CD14-positive monocyte (primary cell): ENCODE results near the gene SPTBN5. TPM values are rescaled to one million over a fixed set of nuclear protein-coding genes. Genes with fewer than 3 reads are reported as not detected.
"Not testable (repeated sequence)": the region's sequence is repeated elsewhere in the genome, so short reads cannot be mapped to it uniquely, and the experiment has no call there.

Experiments
- DNase-seq, 3 donors: peaks; one replicate each; pipeline ENCODE4 v3.0.0-alpha.2; 2011 to 2022
- H2AFZ ChIP-seq: 2 replicates; pipeline ENCODE4 v1.6.0; 2012; ENCODE audit warnings: mild to moderate bottlenecking, low read depth, low read length, inconsistent platforms; ENCODE audit not compliant: insufficient read depth, poor library complexity, severe bottlenecking
- H3K27ac ChIP-seq, 2 donors: 1 replicate in 1 of 2; 2 replicates in 1 of 2; pipeline ENCODE4 v1.5.1; 2012 to 2013; ENCODE audit warnings: low read length in 2 of 2, control low read depth in 1 of 2, inconsistent platforms in 1 of 2, low read depth in 1 of 2, mild to moderate bottlenecking in 1 of 2
- H3K27me3 ChIP-seq, 2 donors: one replicate each; pipeline versions ENCODE4 v1.6.0 to v1.6.1; 2011 to 2013; ENCODE audit warnings: low read length in 2 of 2; ENCODE audit not compliant: control insufficient read depth in 2 of 2, insufficient read depth in 2 of 2
- H3K36me3 ChIP-seq, 2 donors: replicated peaks in 1 of 2; 1 replicate in 1 of 2; 2 replicates in 1 of 2; pipeline versions ENCODE4 v1.5.1 to v1.6.1; 2012 to 2013; ENCODE audit warnings: low read length in 2 of 2, control low read depth in 1 of 2, inconsistent platforms in 1 of 2, mild to moderate bottlenecking in 1 of 2; ENCODE audit not compliant: insufficient read depth in 2 of 2, control insufficient read depth in 1 of 2
- H3K4me1 ChIP-seq, 2 donors: 1 replicate in 1 of 2; 2 replicates in 1 of 2; pipeline versions ENCODE4 v1.5.1 to v1.6.1; 2012 to 2013; ENCODE audit warnings: low read length in 2 of 2, control low read depth in 1 of 2, inconsistent platforms in 1 of 2, mild to moderate bottlenecking in 1 of 2, moderate library complexity in 1 of 2; ENCODE audit not compliant: insufficient read depth in 2 of 2, control insufficient read depth in 1 of 2
- H3K4me2 ChIP-seq: replicated peaks from 2 replicates; pipeline ENCODE3; 2012; ENCODE audit warnings: low read length, moderate library complexity, mild to moderate bottlenecking; ENCODE audit not compliant: poor library complexity, severe bottlenecking; ENCODE audit errors: extremely low read depth
- H3K4me3 ChIP-seq, 3 experiments: fragments of 200-600 bp in 1 of 3; sonication (generic) in 1 of 3; replicated peaks in 1 of 3; 1 replicate in 2 of 3; 2 replicates in 1 of 3; pipeline ENCODE4 v1.5.1; 2011 to 2013; ENCODE audit warnings: low read length in 3 of 3, mild to moderate bottlenecking in 3 of 3, control low read depth in 2 of 3, low read depth in 2 of 3, inconsistent platforms in 1 of 3, moderate library complexity in 1 of 3
- H3K79me2 ChIP-seq: 2 replicates; pipeline ENCODE4 v1.6.0; 2012; ENCODE audit warnings: mild to moderate bottlenecking, control low read depth, inconsistent platforms, low read length, moderate library complexity; ENCODE audit not compliant: insufficient read depth
- H3K9ac ChIP-seq: 2 replicates; pipeline ENCODE4 v1.6.0; 2017; ENCODE audit warnings: low read length, mild to moderate bottlenecking; ENCODE audit not compliant: insufficient read depth, poor library complexity, severe bottlenecking
- H3K9me3 ChIP-seq, 2 donors: replicated peaks in 1 of 2; 1 replicate in 1 of 2; 2 replicates in 1 of 2; pipeline versions ENCODE4 v1.5.1 to v1.6.1; 2012 to 2013; ENCODE audit warnings: low read length in 2 of 2, control low read depth in 1 of 2; ENCODE audit not compliant: control insufficient read depth in 1 of 2, insufficient read depth in 1 of 2
- H4K20me1 ChIP-seq: 2 replicates; pipeline ENCODE4 v1.6.0; 2012; ENCODE audit warnings: mild to moderate bottlenecking, low read length, control low read depth, moderate library complexity; ENCODE audit not compliant: insufficient read depth
- H3K27ac Mint-ChIP-seq, 7 donors: one replicate each; pipeline ENCODE4 v1.8.0; 2020; ENCODE audit warnings: mild to moderate bottlenecking in 7 of 7, mixed read lengths in 7 of 7, moderate library complexity in 6 of 7, inconsistent platforms in 2 of 7
- H3K27me3 Mint-ChIP-seq, 3 donors: one replicate each; pipeline ENCODE4 v1.8.0; 2021 to 2022; ENCODE audit warnings: low read depth in 3 of 3, mild to moderate bottlenecking in 3 of 3, mixed read lengths in 3 of 3, moderate library complexity in 3 of 3, inconsistent platforms in 1 of 3
- H3K36me3 Mint-ChIP-seq, 2 donors: one replicate each; pipeline ENCODE4 v1.8.0; 2020; ENCODE audit warnings: mixed read lengths in 2 of 2, inconsistent platforms in 1 of 2, mild to moderate bottlenecking in 1 of 2
- H3K4me1 Mint-ChIP-seq: one replicate; pipeline ENCODE4 v1.8.0; 2020; ENCODE audit warnings: mild to moderate bottlenecking, mixed read lengths
- H3K4me3 Mint-ChIP-seq, 2 donors: one replicate each; pipeline ENCODE4 v1.8.0; 2020; ENCODE audit warnings: mild to moderate bottlenecking in 2 of 2, mixed read lengths in 2 of 2, moderate library complexity in 1 of 2
- H3K9me3 Mint-ChIP-seq, 7 donors: one replicate each; pipeline ENCODE4 v1.8.0; 2020 to 2022; ENCODE audit warnings: mixed read lengths in 7 of 7, mild to moderate bottlenecking in 6 of 7, moderate library complexity in 6 of 7, inconsistent platforms in 2 of 7
- WGBS: methylation state at CpG from one replicate; pipeline ENCODE4 v1.1.5; 2013; ENCODE audit warnings: missing lambda C conversion rate; ENCODE audit not compliant: insufficient coverage; 5-methylcytosine and 5-hydroxymethylcytosine counted together
- intact Hi-C, 2 donors: fragments of 100-400 bp; cut with micrococcal nuclease; formaldehyde crosslinking; loops; one replicate each; pipeline versions ENCODE4 v1.15.0 to v1.15.1; 2023
- polyA plus RNA-seq, 3 donors: library from polyadenylated mRNA; depleted of rRNA in 1 of 3; unstranded in 2 of 3; stranded (reverse) in 1 of 3; fragments of 300-500 nt in 2 of 3; fragments of >200 nt in 1 of 3; fragmentation: Illumina TruSeq in 2 of 3; gene quantifications; 1 replicate in 2 of 3; 2 replicates in 1 of 3; pipeline ENCODE4 v1.2.3, GENCODE V29; 2012 to 2021
- TF ChIP-seq, protein P1 (sequence below): fragments of 200-600 bp; IDR thresholded peaks from one replicate; pipeline ENCODE4 v1.8.0; 2022; ENCODE audit warnings: antibody characterized with exemption, mild to moderate bottlenecking

Gene SPTBN5
- polyA plus RNA-seq, 3 donors: 0.29 TPM; not detected in 2

DNA sequence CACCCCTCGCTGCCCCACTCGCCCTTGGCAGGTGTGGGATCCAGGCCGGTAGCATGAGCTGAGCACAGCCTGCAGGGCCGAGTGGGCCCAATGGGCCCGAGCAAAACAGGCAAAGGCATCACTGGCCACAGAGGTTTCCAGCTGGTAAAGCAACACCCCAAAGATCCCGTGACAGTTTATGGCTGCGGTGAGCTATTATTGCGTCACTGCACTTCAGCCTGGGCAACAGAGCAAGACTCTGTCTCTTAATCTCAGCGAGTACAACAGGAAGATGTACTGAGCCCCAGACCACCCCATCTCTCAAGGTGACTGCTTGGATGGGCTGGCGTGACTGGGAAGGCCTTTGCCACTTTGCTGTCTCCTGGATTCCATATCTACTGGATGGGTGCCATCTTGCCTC, 61.6 kb downstream of the SPTBN5 start:
- Histone ChIP-seq H3K9ac (no peak overlapping the region), H3K27me3 (no peaks in the 10 kb centered on the region), H3K36me3 (peaks cover 39 to 50% of the 10 kb centered on the region in 2 donors), H3K27ac (no peak overlapping the region), H3K4me2 (no peak overlapping the region), H2AFZ (no peak overlapping the region), H3K4me3 (no peak overlapping the region), H3K9me3 (no peaks in the 10 kb centered on the region), H4K20me1 (peaks cover 37% of the 10 kb centered on the region), H3K79me2 (peaks cover 19% of the 10 kb centered on the region), H3K4me1 (peaks cover 15 to 17% of the 10 kb centered on the region in 2 donors)
- H3K27ac Mint-ChIP-seq: peak overlapping the region in 1 of 7 donors; percentile 46
- intact Hi-C loops: no loop called here
- no peak overlapping the region for H3K4me3 Mint-ChIP-seq
- TF ChIP-seq, protein P1, sequence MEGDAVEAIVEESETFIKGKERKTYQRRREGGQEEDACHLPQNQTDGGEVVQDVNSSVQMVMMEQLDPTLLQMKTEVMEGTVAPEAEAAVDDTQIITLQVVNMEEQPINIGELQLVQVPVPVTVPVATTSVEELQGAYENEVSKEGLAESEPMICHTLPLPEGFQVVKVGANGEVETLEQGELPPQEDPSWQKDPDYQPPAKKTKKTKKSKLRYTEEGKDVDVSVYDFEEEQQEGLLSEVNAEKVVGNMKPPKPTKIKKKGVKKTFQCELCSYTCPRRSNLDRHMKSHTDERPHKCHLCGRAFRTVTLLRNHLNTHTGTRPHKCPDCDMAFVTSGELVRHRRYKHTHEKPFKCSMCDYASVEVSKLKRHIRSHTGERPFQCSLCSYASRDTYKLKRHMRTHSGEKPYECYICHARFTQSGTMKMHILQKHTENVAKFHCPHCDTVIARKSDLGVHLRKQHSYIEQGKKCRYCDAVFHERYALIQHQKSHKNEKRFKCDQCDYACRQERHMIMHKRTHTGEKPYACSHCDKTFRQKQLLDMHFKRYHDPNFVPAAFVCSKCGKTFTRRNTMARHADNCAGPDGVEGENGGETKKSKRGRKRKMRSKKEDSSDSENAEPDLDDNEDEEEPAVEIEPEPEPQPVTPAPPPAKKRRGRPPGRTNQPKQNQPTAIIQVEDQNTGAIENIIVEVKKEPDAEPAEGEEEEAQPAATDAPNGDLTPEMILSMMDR: no peak
- peaks cover 24% of the 10 kb centered on the region for H3K4me1 Mint-ChIP-seq
- no peaks in the 10 kb centered on the region for H3K9me3 Mint-ChIP-seq
- peaks cover 51 to 57% of the 10 kb centered on the region in 2 donors for H3K36me3 Mint-ChIP-seq
- DNase-seq: no peak
- peaks cover 0 to 6% (median 5%) of the 10 kb centered on the region in 3 donors for H3K27me3 Mint-ChIP-seq
- WGBS: 90% methylated on average over 10 of the region's 10 CpGs

DNA sequence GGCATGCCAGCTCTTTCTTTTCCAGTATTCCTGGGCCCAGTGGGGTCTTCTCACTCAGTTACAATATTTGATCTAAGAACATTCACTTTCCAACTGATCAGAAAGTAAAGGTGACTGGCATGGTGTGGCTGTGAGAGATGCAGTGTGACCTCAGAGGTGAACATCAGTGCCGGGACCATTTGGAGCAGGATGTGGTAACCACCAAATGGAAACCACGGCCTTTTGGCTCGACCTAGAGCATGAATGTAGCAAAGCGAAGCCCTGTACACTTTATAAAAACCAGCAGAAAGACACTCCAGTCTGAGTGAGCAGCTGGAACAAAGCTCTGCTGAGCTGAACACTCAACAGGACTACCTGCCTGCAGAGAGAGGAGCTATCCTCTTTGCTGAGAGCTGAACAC, 62.6 kb downstream of the SPTBN5 start:
- H3K4me2 ChIP-seq, H3K4me3 ChIP-seq, H3K9me3 ChIP-seq, H3K4me3 Mint-ChIP-seq, H3K9me3 Mint-ChIP-seq, DNase-seq, H3K27ac Mint-ChIP-seq, H3K9ac ChIP-seq, H3K27me3 ChIP-seq, intact Hi-C loops, H2AFZ ChIP-seq, H3K27ac ChIP-seq: not testable (repeated sequence)
- Histone ChIP-seq H3K4me1 (peaks cover 17 to 19% of the 10 kb centered on the region in 2 donors), H4K20me1 (peaks cover 37% of the 10 kb centered on the region), H3K79me2 (peaks cover 19% of the 10 kb centered on the region), H3K36me3 (peaks cover 32 to 41% of the 10 kb centered on the region in 2 donors)
- H3K4me1 Mint-ChIP-seq: peaks cover 24% of the 10 kb centered on the region
- H3K36me3 Mint-ChIP-seq: peaks cover 46 to 48% of the 10 kb centered on the region in 2 donors
- peaks cover 5 to 15% (median 8%) of the 10 kb centered on the region in 3 donors for H3K27me3 Mint-ChIP-seq
- no CpG with 5 or more reads among the region's 4 CpGs for WGBS
